H1 (cell line): Measurements from ENCODE around the gene MATN1. TPM values are rescaled to one million over a fixed set of nuclear protein-coding genes. Genes with fewer than 3 reads are reported as not detected.

Source experiments
- EP300 ChIP-seq, 2 experiments: IDR thresholded peaks; 1 replicate in 1 of 2; 2 replicates in 1 of 2; pipeline ENCODE4 v1.6.1; 2011 to 2012; ENCODE audit warnings: low read depth in 2 of 2, low read length in 2 of 2, mild to moderate bottlenecking in 2 of 2, borderline replicate concordance in 1 of 2, inconsistent platforms in 1 of 2, moderate library complexity in 1 of 2
- polyA plus RNA-seq, 7 experiments: library from polyadenylated mRNA; depleted of rRNA in 3 of 7; stranded (reverse) in 5 of 7; unstranded in 2 of 7; fragments of >200 nt in 5 of 7; fragments of 200-250 nt in 2 of 7; gene quantifications; 1 replicate in 5 of 7; 2 replicates in 1 of 7; 4 replicates in 1 of 7; pipeline versions ENCODE4 v1.2.1 to v1.2.3, GENCODE V29; 2011 to 2013; ENCODE audit warnings: missing spikeins in 2 of 7, mixed read lengths in 2 of 7
- total RNA-seq: library from RNA; stranded (reverse); fragmentation: NEBNext Ultra II Directional; extraction: Animal tissue kit (Norgen Biotek cat#: 25700); gene quantifications from 2 replicates; pipeline ENCODE4 v1.2.1, GENCODE V29; 2021
- TF ChIP-seq, protein P1 (sequence below): fragments of 300-600 bp; sonication (generic); IDR thresholded peaks from 2 replicates; pipeline ENCODE4 v1.7.1; 2012; ENCODE audit warnings: low read length, moderate library complexity, mild to moderate bottlenecking, inconsistent platforms; ENCODE audit not compliant: insufficient replicate concordance

The MATN1 gene
- total and polyA plus RNA-seq, 2 of the 8 experiments (the other 6 are each of a cell fraction or from before 2014, with no cell fraction given), result 0.12 to 0.28 TPM

DNA sequence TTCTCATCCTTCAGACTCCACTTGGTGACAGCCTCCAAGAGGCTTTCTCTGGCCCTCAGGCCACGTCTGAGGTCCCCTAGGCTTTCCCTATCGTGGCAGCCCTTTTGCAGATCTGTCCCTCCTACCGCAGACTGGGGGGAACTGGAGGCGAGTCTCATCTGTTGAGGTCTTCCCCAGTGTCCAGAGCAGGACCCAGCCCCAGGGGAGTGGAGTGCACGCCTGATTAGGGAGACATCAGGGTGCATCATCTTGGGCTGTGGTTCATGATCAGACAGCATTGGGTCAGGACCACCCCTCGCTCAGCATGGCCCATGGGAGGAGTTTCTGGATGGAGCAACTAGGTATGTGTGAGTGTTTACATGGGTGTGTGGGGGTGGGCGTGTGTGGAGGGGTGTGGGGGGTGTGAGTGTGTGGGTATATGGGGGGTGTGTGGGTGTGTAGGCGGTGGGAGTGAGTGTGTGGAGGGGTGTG, 8.5 kb upstream of the MATN1 start (continued):
- TF ChIP-seq, protein P1, sequence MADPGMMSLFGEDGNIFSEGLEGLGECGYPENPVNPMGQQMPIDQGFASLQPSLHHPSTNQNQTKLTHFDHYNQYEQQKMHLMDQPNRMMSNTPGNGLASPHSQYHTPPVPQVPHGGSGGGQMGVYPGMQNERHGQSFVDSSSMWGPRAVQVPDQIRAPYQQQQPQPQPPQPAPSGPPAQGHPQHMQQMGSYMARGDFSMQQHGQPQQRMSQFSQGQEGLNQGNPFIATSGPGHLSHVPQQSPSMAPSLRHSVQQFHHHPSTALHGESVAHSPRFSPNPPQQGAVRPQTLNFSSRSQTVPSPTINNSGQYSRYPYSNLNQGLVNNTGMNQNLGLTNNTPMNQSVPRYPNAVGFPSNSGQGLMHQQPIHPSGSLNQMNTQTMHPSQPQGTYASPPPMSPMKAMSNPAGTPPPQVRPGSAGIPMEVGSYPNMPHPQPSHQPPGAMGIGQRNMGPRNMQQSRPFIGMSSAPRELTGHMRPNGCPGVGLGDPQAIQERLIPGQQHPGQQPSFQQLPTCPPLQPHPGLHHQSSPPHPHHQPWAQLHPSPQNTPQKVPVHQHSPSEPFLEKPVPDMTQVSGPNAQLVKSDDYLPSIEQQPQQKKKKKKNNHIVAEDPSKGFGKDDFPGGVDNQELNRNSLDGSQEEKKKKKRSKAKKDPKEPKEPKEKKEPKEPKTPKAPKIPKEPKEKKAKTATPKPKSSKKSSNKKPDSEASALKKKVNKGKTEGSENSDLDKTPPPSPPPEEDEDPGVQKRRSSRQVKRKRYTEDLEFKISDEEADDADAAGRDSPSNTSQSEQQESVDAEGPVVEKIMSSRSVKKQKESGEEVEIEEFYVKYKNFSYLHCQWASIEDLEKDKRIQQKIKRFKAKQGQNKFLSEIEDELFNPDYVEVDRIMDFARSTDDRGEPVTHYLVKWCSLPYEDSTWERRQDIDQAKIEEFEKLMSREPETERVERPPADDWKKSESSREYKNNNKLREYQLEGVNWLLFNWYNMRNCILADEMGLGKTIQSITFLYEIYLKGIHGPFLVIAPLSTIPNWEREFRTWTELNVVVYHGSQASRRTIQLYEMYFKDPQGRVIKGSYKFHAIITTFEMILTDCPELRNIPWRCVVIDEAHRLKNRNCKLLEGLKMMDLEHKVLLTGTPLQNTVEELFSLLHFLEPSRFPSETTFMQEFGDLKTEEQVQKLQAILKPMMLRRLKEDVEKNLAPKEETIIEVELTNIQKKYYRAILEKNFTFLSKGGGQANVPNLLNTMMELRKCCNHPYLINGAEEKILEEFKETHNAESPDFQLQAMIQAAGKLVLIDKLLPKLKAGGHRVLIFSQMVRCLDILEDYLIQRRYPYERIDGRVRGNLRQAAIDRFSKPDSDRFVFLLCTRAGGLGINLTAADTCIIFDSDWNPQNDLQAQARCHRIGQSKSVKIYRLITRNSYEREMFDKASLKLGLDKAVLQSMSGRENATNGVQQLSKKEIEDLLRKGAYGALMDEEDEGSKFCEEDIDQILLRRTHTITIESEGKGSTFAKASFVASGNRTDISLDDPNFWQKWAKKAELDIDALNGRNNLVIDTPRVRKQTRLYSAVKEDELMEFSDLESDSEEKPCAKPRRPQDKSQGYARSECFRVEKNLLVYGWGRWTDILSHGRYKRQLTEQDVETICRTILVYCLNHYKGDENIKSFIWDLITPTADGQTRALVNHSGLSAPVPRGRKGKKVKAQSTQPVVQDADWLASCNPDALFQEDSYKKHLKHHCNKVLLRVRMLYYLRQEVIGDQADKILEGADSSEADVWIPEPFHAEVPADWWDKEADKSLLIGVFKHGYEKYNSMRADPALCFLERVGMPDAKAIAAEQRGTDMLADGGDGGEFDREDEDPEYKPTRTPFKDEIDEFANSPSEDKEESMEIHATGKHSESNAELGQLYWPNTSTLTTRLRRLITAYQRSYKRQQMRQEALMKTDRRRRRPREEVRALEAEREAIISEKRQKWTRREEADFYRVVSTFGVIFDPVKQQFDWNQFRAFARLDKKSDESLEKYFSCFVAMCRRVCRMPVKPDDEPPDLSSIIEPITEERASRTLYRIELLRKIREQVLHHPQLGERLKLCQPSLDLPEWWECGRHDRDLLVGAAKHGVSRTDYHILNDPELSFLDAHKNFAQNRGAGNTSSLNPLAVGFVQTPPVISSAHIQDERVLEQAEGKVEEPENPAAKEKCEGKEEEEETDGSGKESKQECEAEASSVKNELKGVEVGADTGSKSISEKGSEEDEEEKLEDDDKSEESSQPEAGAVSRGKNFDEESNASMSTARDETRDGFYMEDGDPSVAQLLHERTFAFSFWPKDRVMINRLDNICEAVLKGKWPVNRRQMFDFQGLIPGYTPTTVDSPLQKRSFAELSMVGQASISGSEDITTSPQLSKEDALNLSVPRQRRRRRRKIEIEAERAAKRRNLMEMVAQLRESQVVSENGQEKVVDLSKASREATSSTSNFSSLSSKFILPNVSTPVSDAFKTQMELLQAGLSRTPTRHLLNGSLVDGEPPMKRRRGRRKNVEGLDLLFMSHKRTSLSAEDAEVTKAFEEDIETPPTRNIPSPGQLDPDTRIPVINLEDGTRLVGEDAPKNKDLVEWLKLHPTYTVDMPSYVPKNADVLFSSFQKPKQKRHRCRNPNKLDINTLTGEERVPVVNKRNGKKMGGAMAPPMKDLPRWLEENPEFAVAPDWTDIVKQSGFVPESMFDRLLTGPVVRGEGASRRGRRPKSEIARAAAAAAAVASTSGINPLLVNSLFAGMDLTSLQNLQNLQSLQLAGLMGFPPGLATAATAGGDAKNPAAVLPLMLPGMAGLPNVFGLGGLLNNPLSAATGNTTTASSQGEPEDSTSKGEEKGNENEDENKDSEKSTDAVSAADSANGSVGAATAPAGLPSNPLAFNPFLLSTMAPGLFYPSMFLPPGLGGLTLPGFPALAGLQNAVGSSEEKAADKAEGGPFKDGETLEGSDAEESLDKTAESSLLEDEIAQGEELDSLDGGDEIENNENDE, result no peak
- TF ChIP-seq EP300 (IDR thresholded peaks at IDR 0.05; ENCODE audit: borderline replicate concordance in 1 of 2, low read depth in 2 of 2, low read length in 2 of 2), result no peak
